Thyroid gland (tissue), 4 donors: ENCODE measurements around the gene PRCP. TPM values are rescaled to one million over a fixed set of nuclear protein-coding genes. Genes with fewer than 3 reads are reported as not detected.
A peak's percentile ranks its signal among the peaks of the same experiment; 100 is the strongest.
"Not testable (repeated sequence)": the region's sequence is repeated elsewhere in the genome, so short reads cannot be mapped to it uniquely, and the experiment has no call there.

Experiments used
- DNase-seq, 2 donors: peaks; one replicate each; pipeline ENCODE4 v3.0.0-alpha.2; 2019
- H3K27ac ChIP-seq, 3 donors: fragments of 200-600 bp; sonication (generic); 1 replicate in 2 of 3; 2 replicates in 1 of 3; pipeline ENCODE4 v1.5.1; 2016 to 2019; ENCODE audit warnings: mild to moderate bottlenecking in 1 of 3, moderate library complexity in 1 of 3
- H3K27me3 ChIP-seq: fragments of 200-600 bp; sonication (generic); one replicate; pipeline ENCODE4 v1.5.1; 2019
- H3K36me3 ChIP-seq, 2 donors: fragments of 200-600 bp; sonication (generic); one replicate each; pipeline ENCODE4 v1.5.1; 2016 to 2019
- H3K4me1 ChIP-seq, 2 donors: fragments of 200-600 bp; sonication (generic); one replicate each; pipeline ENCODE4 v1.5.1; 2017 to 2019
- H3K4me3 ChIP-seq, 3 donors: fragments of 200-600 bp; sonication (generic); replicated peaks in 1 of 3; 1 replicate in 2 of 3; 2 replicates in 1 of 3; pipeline ENCODE4 v1.5.1; 2016; ENCODE audit warnings: mild to moderate bottlenecking in 1 of 3
- H3K9me3 ChIP-seq: fragments of 200-600 bp; sonication (generic); one replicate; pipeline ENCODE4 v1.5.1; 2017
- POLR2A ChIP-seq, 2 donors: fragments of 450-650 bp; IDR thresholded peaks; one replicate each; pipeline ENCODE4 v1.6.1; 2017; ENCODE audit warnings: antibody characterized with exemption in 2 of 2, mild to moderate bottlenecking in 2 of 2, moderate library complexity in 1 of 2
- WGBS, 2 donors: methylation state at CpG; one replicate each; pipeline ENCODE4 v1.1.5; 2017; 5-methylcytosine and 5-hydroxymethylcytosine counted together
- intact Hi-C: fragments of 100-400 bp; cut with DNase I; formaldehyde crosslinking; loops from one replicate; pipeline ENCODE4 v1.15.1; 2023
- total RNA-seq, 4 donors: library from RNA; depleted of rRNA; stranded (reverse); fragments of >200 nt; gene quantifications; one replicate each; pipeline ENCODE4 v1.2.3, GENCODE V29; 2016
- TF ChIP-seq, protein P1 (sequence below), 6 experiments: fragments of 200-600 bp in 3 of 6; fragments of 450-650 bp in 3 of 6; sonication (generic) in 3 of 6; IDR thresholded peaks; one replicate each; pipeline ENCODE4 v1.5.1; 2016 to 2019; ENCODE audit warnings: antibody characterized with exemption in 6 of 6, mild to moderate bottlenecking in 2 of 6, inconsistent platforms in 1 of 6, moderate library complexity in 1 of 6

Gene PRCP
- total RNA-seq, 4 donors from 2014 or later = 59.1 to 122 (median 81.1) TPM

DNA sequence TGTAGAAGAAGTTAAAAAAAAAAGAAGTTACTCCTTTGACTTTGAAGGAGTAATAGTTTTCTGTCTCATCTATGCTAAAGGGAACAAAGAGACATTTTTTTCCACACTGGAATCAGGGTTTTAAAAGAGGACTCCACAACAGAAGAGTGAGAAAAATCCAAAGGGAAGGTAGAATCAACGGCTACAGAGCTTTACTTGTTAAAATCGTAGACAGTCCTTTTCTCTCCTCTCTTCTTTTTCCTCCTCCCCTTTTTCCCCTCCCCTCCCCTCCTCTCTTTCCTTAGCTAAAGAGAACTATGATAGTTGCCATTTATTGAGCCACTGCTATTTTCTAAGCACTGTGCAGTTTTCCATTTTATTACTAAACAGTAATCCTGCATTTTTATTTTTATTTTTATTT lies 30.5 kb upstream of the PRCP start:
- intact Hi-C loops = no loop called here

DNA sequence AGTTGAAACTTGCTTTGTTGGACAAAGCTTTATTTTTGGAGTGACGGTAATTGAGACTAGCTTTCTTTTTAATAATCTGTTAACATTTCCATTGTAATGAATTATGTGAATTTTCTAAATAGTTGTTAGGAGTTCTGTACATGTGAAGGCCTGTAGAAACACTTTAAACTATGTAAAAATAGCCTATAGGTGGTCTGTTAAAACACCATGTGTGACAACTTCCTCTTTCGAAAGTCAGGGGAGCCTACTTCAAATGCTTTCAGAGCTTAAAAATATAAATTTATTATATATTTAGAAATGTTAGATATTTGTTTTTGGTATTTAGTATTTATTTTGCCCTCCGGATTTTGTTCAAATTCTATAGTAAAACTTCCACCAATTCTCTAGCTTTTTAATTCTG lies 30.0 kb upstream of the PRCP start:
- TF ChIP-seq, protein P1, sequence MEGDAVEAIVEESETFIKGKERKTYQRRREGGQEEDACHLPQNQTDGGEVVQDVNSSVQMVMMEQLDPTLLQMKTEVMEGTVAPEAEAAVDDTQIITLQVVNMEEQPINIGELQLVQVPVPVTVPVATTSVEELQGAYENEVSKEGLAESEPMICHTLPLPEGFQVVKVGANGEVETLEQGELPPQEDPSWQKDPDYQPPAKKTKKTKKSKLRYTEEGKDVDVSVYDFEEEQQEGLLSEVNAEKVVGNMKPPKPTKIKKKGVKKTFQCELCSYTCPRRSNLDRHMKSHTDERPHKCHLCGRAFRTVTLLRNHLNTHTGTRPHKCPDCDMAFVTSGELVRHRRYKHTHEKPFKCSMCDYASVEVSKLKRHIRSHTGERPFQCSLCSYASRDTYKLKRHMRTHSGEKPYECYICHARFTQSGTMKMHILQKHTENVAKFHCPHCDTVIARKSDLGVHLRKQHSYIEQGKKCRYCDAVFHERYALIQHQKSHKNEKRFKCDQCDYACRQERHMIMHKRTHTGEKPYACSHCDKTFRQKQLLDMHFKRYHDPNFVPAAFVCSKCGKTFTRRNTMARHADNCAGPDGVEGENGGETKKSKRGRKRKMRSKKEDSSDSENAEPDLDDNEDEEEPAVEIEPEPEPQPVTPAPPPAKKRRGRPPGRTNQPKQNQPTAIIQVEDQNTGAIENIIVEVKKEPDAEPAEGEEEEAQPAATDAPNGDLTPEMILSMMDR (IDR thresholded peaks at IDR 0.05) = no peak
- TF ChIP-seq POLR2A (IDR thresholded peaks at IDR 0.05) = no peak
- intact Hi-C loops = no loop called here
- no peak overlapping the region for H3K4me3 ChIP-seq
- H3K27me3 ChIP-seq = no peaks in the 10 kb centered on the region
- no peaks in the 10 kb centered on the region for H3K36me3 ChIP-seq
- no peaks in the 10 kb centered on the region for H3K9me3 ChIP-seq
- no peaks in the 10 kb centered on the region for H3K4me1 ChIP-seq
- no peak overlapping the region for H3K27ac ChIP-seq
- 81 to 95% methylated on average over 3 of the region's 3 CpGs for WGBS, 2 donors
- no peak for DNase-seq

More for the DNA sequence above, 30.5 kb upstream of the PRCP start:
- H3K27me3 ChIP-seq = no peaks in the 10 kb centered on the region
- no peak overlapping the region for H3K4me3 ChIP-seq
- no peaks in the 10 kb centered on the region for H3K36me3 ChIP-seq
- H3K4me1 ChIP-seq = no peaks in the 10 kb centered on the region
- DNase-seq = no peak
- TF ChIP-seq, protein P1 (IDR thresholded peaks at IDR 0.05) = no peak
- H3K27ac ChIP-seq = no peak overlapping the region
- H3K9me3 ChIP-seq = no peaks in the 10 kb centered on the region
- WGBS, 2 donors = 85% methylated on average over 2 of the region's 2 CpGs

DNA sequence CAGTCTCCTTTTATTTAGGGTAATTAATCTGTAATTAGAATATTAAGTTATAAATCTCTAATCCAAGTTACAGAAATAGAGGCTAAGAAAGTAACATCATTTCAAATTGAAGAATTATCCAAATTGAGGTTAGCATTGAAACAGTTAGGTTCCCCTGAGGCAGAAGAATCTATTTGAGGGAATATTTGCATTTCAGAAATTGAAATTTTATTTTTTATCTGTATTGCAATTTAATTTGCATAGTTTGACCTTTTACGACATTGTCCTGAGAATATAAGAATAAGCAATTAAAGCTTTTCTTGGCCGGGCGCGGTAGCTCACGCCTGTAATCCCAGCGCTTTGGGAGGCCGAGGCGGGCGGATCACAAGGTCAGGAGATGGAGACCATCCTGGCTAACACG lies 28.9 kb upstream of the PRCP start:
- Histone ChIP-seq H3K27ac (no peak overlapping the region), H3K27me3 (no peaks in the 10 kb centered on the region), H3K4me3 (no peak overlapping the region), H3K36me3 (no peaks in the 10 kb centered on the region), H3K4me1 (no peaks in the 10 kb centered on the region), H3K9me3 (no peaks in the 10 kb centered on the region)
- TF ChIP-seq, protein P1 (IDR thresholded peaks at IDR 0.05) = no peak
- no peak for TF ChIP-seq POLR2A (IDR thresholded peaks at IDR 0.05)
- no peak for DNase-seq
- 96 to 97% methylated on average over 10 of the region's 10 CpGs for WGBS, 2 donors
- intact Hi-C loops = no loop called here

DNA sequence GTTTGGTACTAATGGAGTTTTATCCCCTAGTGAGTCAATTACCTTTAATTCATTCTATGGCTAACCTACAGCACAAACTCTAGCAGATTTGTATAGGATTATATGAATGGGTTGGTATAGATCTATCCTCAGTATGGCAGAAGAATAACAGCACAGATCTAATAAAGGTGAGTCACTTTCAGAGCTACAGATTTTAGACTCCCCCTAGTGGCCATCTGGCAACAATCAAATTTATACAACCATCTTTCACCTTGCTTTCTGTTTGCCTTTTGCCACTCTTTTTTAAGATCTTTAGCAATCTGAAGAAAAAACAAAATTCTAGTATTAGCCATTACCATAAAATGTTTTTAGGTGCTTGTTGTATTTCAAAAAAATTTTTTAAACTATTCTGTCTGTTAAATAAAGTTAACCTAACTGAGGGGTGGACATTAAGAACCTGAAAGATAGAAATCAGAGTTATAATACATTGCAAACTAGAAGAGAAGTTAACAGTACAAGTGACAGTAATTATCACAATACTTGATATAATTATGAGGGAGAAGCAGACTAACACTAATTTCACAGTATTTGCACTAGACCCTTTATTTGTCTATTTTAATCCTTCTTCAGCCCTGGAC lies 27.1 kb upstream of the PRCP start:
- TF ChIP-seq, protein P1 (IDR thresholded peaks at IDR 0.05) = peak; percentile 41 to 89 (median 64)
- TF ChIP-seq POLR2A (IDR thresholded peaks at IDR 0.05) = no peak
- H3K36me3 ChIP-seq = no peaks in the 10 kb centered on the region
- DNase-seq = no peak
- no peaks in the 10 kb centered on the region for H3K4me1 ChIP-seq
- no peaks in the 10 kb centered on the region for H3K27me3 ChIP-seq
- no peak overlapping the region for H3K4me3 ChIP-seq
- H3K27ac ChIP-seq = no peak overlapping the region
- H3K9me3 ChIP-seq = no peaks in the 10 kb centered on the region
- intact Hi-C loops = no loop called here

DNA sequence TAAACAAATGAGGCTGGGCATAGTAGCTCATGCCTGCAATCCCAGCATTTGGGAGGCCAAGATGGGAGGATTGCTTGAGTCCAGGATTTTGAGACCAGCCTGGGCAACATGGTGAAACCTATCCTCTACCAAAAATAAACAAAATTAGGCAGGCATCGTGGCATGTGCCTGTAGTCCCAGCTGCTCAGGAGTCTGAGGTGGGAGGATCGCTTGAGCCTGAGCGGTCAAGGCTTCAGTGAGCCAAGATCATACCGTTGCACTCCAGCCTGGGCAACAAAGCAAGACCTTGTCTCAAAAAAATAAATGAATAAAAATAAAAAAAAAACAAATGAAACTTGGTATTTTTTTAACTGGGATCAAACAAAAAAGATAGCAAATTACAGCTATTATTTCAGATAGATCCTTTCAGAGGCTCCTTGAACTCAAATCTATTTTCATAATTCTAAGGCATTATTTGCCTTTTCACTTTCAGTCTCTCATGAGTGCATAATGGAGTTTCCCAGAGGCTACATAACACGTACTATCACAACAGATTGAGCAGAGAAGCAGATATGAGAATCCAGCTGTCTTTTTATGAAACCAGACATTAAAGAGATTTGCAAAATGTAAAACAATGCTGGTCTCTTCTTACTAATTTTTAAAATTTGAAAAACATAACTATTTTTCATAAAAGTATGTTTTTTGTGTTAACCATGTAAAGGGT lies 24.4 kb upstream of the PRCP start:
- H3K9me3 ChIP-seq = no peaks in the 10 kb centered on the region
- DNase-seq = no peak
- TF ChIP-seq, protein P1 (IDR thresholded peaks at IDR 0.05) = no peak
- no peak for TF ChIP-seq POLR2A (IDR thresholded peaks at IDR 0.05)
- no peak overlapping the region for H3K4me3 ChIP-seq
- H3K27me3 ChIP-seq = no peaks in the 10 kb centered on the region
- H3K4me1 ChIP-seq = no peaks in the 10 kb centered on the region
- no peak overlapping the region for H3K27ac ChIP-seq
- intact Hi-C loops = no loop called here
- no peaks in the 10 kb centered on the region for H3K36me3 ChIP-seq
- WGBS, 2 donors = 95 to 96% methylated on average over 5 of the region's 5 CpGs

DNA sequence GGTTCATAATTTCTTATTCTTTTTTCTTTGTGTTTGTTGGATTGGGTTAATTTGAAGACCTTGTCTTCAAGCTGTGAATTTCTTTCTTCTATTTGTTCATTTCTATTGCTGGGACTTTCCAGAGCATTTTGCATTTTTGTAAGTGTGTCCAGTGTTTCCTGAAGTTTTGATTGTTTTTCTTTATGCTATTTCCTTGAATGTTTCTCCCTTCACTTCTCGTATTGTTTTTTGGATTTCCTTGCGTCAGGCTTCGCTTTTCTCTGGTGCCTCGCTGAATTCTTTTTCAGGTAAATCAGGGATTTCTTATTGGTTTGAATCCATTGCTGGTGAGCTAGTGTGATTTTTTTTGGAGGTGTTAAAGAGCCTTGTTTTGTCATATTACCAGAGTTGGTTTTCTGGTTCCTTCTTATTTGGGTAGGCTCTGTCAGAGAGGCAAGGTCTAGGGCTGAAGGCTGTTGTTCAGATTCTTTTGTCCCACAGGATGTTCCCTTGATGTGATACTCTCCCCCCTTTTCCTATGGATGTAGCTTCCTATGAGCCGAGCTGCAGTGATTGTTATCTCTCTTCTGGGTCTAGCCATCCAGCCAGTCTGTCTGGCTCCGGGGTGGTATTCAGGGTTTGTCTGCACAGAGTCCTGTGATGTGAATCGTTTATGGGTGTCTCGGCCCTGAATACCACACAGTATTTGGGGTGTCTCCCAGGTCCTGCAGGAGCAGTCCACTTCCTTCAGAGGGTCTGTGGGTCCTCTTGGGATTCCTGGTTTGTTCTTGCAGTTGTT lies 22.4 kb upstream of the PRCP start:
- DNase-seq, intact Hi-C loops, H3K36me3 ChIP-seq, H3K9me3 ChIP-seq, H3K27ac ChIP-seq, H3K4me3 ChIP-seq, H3K27me3 ChIP-seq, H3K4me1 ChIP-seq: not testable (repeated sequence)
- 82 to 86% methylated on average over 6 to 8 of the region's 8 CpGs for WGBS, 2 donors

DNA sequence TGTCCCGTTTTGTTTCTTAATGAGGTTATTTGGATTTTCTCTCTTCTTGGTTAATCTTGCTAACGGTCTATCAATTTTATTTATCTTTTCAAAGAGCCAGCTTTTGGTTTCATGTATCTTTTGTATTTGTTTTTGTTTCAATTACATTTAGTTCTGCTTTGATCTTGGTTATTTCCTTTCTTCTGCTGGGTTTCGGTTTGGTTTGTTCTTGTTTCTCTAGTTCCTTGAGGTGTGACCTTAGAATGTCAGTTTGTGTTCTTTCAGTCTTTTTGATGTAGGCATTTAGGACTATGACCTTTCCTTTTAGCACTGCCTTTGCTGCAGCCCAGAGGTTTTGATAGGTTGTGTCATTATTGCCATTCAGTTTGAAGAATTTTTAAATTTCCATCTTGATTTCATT lies 20.0 kb upstream of the PRCP start:
- H3K27me3 ChIP-seq, intact Hi-C loops, H3K4me1 ChIP-seq, H3K4me3 ChIP-seq, DNase-seq, H3K9me3 ChIP-seq, H3K36me3 ChIP-seq, H3K27ac ChIP-seq: not testable (repeated sequence)
- 73 to 80% methylated on average over 3 of the region's 3 CpGs for WGBS, 2 donors
